SK-N-MC (cell line): ENCODE measurements around the gene MYOCD.

Experiments
- DNase-seq: peaks from one replicate; pipeline ENCODE4 v3.0.0-alpha.2; 2011; ENCODE audit warnings: low read depth, low spot score
- H3K27ac ChIP-seq: fragments of 200-600 bp; sonication (generic); 2 replicates; pipeline ENCODE4 v1.5.1; 2016; ENCODE audit warnings: mixed run types
- H3K36me3 ChIP-seq: fragments of 200-600 bp; sonication (generic); 2 replicates; pipeline ENCODE4 v1.6.1; 2017; ENCODE audit warnings: antibody characterized with exemption, low read length, mixed read lengths; ENCODE audit not compliant: insufficient read depth
- H3K4me3 ChIP-seq: fragments of 200-600 bp; sonication (generic); 2 replicates; pipeline ENCODE4 v1.5.1; 2016
- H3K9ac ChIP-seq: fragments of 200-600 bp; sonication (generic); 2 replicates; pipeline ENCODE4 v1.8.0; 2017; ENCODE audit warnings: mixed run types, mixed read lengths; ENCODE audit not compliant: insufficient read length
- H3K9me3 ChIP-seq: fragments of 200-600 bp; sonication (generic); 2 replicates; pipeline ENCODE4 v1.6.1; 2017; ENCODE audit warnings: low read depth, mild to moderate bottlenecking, antibody characterized with exemption, low read length, moderate library complexity, mixed read lengths
- EZH2 ChIP-seq: fragments of 200-600 bp; sonication (generic); IDR thresholded peaks from one replicate; pipeline ENCODE4 v1.6.1; 2017; ENCODE audit warnings: antibody characterized with exemption
- FOXP2 ChIP-seq: optimal IDR thresholded peaks from 2 replicates; pipeline ENCODE3; 2011; ENCODE audit warnings: mild to moderate bottlenecking, moderate library complexity; ENCODE audit not compliant: insufficient read depth; ENCODE audit errors: extremely low read length, control extremely low read depth
- POLR2AphosphoS5 ChIP-seq: IDR thresholded peaks from 2 replicates; pipeline ENCODE4 v1.6.1; 2012; ENCODE audit warnings: mild to moderate bottlenecking, low read depth, low read length, borderline replicate concordance

The MYOCD gene

DNA sequence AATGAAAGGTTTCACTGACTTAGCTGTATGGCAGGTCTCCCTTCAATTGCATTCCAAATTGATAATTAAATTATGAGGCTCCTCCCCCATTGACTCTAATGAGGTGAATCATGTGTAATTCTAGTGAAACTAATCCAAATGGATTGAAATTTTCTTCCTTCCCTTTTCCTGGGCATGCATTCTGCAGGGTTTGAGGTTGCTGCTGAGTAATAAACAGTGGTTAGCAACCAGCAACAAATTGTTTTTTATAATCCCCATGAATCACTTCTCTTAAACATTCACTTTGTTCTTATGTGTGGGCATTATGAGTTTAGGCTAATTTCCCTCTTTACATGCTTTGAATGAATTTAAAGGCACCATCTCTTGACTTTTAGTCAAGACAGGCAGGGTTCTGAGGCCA is 43.4 kb downstream of the MYOCD start:
- Histone ChIP-seq H3K4me3 (no peak overlapping the region), H3K36me3 (no peaks in the 10 kb centered on the region), H3K9ac (no peak overlapping the region), H3K9me3 (no peaks in the 10 kb centered on the region), H3K27ac (no peak overlapping the region)
- DNase-seq = no peak
- TF ChIP-seq FOXP2 = no peak
- TF ChIP-seq POLR2AphosphoS5 = no peak
- TF ChIP-seq EZH2 = no peak

DNA sequence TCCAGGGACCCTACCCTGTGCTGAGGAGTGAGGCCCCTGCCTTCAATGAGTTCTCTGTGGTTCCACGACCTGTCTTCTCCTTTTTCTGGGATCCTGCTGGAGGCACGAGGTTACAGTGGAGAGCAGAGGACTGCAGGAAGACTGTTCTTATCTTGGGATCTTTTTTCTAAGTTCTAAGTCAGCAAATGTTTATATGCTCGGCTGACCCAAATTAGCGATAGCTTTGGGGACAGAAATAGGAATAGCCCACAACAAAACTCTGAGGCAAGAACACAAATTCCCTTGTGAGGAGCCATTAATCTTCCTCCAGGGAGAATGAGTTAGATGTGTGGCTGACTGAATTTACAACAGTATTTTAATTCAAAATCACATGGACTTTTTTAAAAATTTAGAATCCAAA is 46.7 kb downstream of the MYOCD start:
- no peak overlapping the region for H3K27ac ChIP-seq
- H3K9ac ChIP-seq = no peak overlapping the region
- DNase-seq = no peak
- TF ChIP-seq POLR2AphosphoS5 (no peak), FOXP2 (no peak), EZH2 (no peak)
- no peaks in the 10 kb centered on the region for H3K36me3 ChIP-seq
- no peak overlapping the region for H3K4me3 ChIP-seq
- H3K9me3 ChIP-seq = no peaks in the 10 kb centered on the region

DNA sequence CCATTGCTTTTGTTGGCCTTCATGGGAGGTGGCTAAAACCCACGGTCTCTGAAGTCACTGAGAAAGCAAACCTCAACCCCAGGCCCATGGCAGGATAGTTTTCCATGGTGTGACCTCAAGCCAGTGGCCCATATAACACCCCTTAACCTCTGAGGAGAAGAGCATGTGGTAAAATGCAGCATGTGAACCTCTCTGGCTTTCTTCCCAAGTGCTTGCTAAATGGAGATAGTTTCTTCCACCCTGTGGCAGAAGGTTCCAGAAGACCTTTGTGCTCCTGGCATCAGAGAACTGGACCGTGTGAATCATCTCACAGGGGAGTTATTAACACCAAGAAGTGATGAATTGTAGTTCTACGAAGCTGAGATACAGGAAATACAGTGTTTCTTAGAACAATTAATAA is 47.3 kb downstream of the MYOCD start:
- no peak overlapping the region for H3K27ac ChIP-seq
- TF ChIP-seq EZH2 (no peak), POLR2AphosphoS5 (no peak)
- H3K4me3 ChIP-seq = no peak overlapping the region
- no peak overlapping the region for H3K9ac ChIP-seq
- no peaks in the 10 kb centered on the region for H3K36me3 ChIP-seq
- DNase-seq = no peak
- no peaks in the 10 kb centered on the region for H3K9me3 ChIP-seq

DNA sequence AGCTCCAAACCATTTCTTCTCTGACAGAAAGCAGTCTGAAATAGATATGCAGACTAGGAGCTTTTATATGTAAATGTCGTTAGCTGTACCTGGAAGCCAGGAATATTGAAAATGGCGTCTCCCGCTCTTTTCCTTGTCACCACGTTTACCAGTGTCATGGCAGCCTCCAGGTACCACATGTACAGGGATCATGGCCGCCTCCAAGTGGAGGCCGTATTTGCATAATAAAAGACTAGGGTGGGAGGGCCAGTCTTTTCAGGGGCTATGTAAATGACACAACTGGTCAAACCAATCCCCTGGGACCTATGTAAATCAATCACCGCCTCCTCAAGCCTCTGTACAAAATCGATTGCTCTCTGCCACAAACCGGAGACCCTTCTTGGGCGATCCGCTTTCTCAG is 54.3 kb downstream of the MYOCD start:
- DNase-seq = no peak
- Histone ChIP-seq H3K9ac (no peak overlapping the region), H3K4me3 (no peak overlapping the region), H3K9me3 (no peaks in the 10 kb centered on the region), H3K27ac (no peak overlapping the region), H3K36me3 (no peaks in the 10 kb centered on the region)
- TF ChIP-seq POLR2AphosphoS5 = no peak
- TF ChIP-seq FOXP2 = no peak
- no peak for TF ChIP-seq EZH2

DNA sequence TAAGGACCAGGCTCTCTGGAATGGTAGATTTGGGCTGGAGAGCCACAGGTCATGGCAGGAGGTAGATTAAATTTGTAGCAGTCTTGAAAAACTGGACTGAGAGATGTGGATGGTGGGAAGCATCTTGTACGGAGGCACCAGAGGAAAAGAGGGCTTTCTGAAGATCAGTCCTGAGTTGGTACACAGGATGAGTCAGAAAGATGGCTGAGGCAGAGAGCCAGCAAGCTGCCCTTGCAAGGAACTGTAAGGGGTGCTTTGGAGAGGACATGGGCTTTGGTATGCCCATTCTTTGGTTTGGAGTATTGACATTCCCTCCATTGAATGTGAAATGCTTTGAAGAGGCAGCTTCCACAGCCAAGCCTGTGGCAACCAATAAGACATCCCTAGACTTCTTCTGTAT is 55.9 kb downstream of the MYOCD start:
- no peak for DNase-seq
- TF ChIP-seq EZH2 (no peak), POLR2AphosphoS5 (no peak), FOXP2 (no peak)
- Histone ChIP-seq H3K4me3 (no peak overlapping the region), H3K9ac (no peak overlapping the region), H3K27ac (no peak overlapping the region), H3K9me3 (no peaks in the 10 kb centered on the region), H3K36me3 (no peaks in the 10 kb centered on the region)

DNA sequence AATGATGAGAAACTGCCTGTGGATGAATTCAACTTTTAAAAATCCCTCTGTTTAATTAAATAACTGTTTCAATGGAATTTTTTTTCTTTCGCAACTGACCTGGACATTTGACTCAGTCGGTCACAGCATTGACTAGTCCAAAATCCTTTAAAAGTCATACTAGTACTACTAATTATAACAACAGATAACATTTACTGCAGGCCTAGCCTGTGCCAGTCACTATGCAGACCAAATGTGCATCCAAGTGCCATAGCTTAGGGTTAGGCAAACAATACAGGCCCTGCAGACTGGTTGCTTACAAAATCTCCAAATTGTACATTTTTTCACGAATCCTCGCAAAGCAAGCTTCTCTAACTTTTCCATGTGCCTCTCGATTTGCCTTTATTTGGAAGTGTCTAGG is 56.6 kb downstream of the MYOCD start:
- Histone ChIP-seq H3K9me3 (no peaks in the 10 kb centered on the region), H3K27ac (no peak overlapping the region), H3K4me3 (no peak overlapping the region), H3K9ac (no peak overlapping the region), H3K36me3 (no peaks in the 10 kb centered on the region)
- no peak for DNase-seq
- TF ChIP-seq FOXP2 (no peak), POLR2AphosphoS5 (no peak), EZH2 (no peak)

DNA sequence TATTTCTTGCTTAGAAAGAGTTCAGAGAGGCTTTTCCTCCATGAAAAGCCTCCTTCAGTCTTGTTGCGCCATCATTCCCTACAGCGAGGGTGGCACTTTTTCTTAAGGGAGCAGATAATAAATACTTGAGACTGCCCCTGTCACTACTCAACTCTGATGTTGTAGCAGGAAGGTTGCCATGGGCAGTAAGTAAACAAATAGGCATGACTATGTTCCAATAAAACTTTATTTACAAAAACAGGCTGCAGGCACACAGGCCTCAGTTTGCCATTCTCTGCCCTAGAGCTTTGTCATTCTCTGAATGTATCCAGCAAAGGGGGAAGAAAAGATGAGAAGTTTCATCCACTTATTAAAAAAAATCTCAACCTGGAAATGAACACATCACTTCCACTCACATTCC is 60.4 kb downstream of the MYOCD start:
- TF ChIP-seq FOXP2 (no peak), POLR2AphosphoS5 (no peak), EZH2 (no peak)
- Histone ChIP-seq H3K27ac (no peak overlapping the region), H3K9ac (no peak overlapping the region), H3K9me3 (no peaks in the 10 kb centered on the region), H3K4me3 (no peak overlapping the region), H3K36me3 (no peaks in the 10 kb centered on the region)
- no peak for DNase-seq

DNA sequence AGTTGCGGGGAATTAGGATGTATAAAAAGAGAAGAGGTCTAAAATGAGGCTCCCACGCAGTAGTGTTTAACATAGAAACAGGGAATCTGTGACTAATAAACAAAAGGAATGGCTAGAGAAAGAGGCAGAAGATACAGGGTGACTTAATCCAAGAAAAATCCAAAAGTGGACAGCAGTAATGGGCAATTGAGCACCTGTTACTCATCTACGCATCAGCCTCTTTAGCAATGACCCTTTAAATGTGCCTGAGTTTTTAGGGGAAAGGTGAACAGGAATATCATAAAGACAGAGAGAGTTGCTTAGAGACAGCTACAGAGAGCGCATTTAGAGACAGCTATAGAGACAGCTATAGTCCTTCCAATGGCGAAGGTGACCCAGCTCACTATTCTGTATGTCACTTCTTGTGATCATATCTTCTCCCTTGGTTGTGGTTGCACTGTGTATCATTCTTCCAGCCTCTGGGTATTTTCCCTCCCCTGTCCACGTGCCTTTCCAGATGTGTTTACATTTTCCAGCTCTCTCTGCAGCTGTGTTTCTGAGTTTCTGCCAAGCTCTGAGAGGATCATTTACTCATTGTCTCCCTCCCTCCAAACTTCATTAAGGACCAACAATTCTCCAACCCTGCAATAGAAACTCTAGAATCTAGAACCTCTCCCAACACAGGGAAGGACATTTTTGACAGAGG is 61.5 kb downstream of the MYOCD start:
- Histone ChIP-seq H3K9ac (no peak overlapping the region), H3K36me3 (no peaks in the 10 kb centered on the region), H3K27ac (no peak overlapping the region), H3K9me3 (no peaks in the 10 kb centered on the region), H3K4me3 (no peak overlapping the region)
- DNase-seq = no peak
- no peak for TF ChIP-seq EZH2
- no peak for TF ChIP-seq FOXP2
- no peak for TF ChIP-seq POLR2AphosphoS5

DNA sequence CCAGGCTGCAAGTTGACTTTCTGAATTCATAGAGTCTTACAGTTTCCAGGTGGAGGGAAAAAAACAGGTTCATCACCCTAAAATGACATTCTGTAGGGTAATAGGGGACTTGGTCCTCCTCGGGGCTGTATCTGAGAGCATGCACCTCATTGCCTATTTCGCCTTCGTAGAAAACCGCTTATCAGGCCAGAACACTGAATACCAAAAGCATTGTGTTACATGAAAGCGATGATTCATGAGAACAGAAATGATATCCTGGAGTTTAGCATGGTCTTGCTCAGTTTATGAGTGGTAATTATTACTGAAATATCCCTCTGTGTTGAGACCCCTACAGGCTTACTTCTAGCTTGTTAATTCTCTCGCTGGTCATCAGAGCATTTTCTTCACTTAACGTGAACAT is 62.2 kb downstream of the MYOCD start:
- no peaks in the 10 kb centered on the region for H3K9me3 ChIP-seq
- H3K9ac ChIP-seq = no peak overlapping the region
- DNase-seq = no peak
- TF ChIP-seq POLR2AphosphoS5 (no peak), EZH2 (no peak), FOXP2 (no peak)
- H3K27ac ChIP-seq = no peak overlapping the region
- H3K4me3 ChIP-seq = no peak overlapping the region
- H3K36me3 ChIP-seq = no peaks in the 10 kb centered on the region
